Tongue (tissue), 2 donors: ENCODE data around the gene NEURL1B. TPM values are rescaled to one million over a fixed set of nuclear protein-coding genes. Genes with fewer than 3 reads are reported as not detected.
"Not testable (repeated sequence)": the region's sequence is repeated elsewhere in the genome, so short reads cannot be mapped to it uniquely, and the experiment has no call there.

Experiments used
- DNase-seq: peaks from one replicate; pipeline ENCODE4 v3.0.0-alpha.2; 2015
- total RNA-seq: library from RNA; depleted of rRNA; stranded (reverse); fragments of >200 nt; gene quantifications from one replicate; pipeline ENCODE4 v1.2.3, GENCODE V29; 2014

Gene NEURL1B
- 46.1 TPM for total RNA-seq

GRCh38 chr5:172640822-172641358 lies at the start of gene NEURL1B:
NEURL1B (plus strand) TSS chr5:172641263; CDS start chr5:172641407, 144 bp downstream.
- peak; percentile 93 for DNase-seq

- DNase-seq = no peak
Measured at GRCh38 chr5:172591636-172592035, 49.4 kb upstream of the NEURL1B start.

- DNase-seq = no peak
Measured at GRCh38 chr5:172592881-172593280, 48.2 kb upstream of the NEURL1B start.

GRCh38 chr5:172593306-172593705 lies 47.8 kb upstream of the NEURL1B start:
- no peak for DNase-seq

- no peak for DNase-seq
Measured at GRCh38 chr5:172593721-172594235, 47.3 kb upstream of the NEURL1B start.

- DNase-seq = no peak
Measured at GRCh38 chr5:172594431-172594830, 46.6 kb upstream of the NEURL1B start.

GRCh38 chr5:172594867-172595466 lies 46.1 kb upstream of the NEURL1B start:
- DNase-seq = no peak

GRCh38 chr5:172595596-172596455 lies 45.2 kb upstream of the NEURL1B start:
- DNase-seq = no peak

GRCh38 chr5:172596638-172597231 lies 44.3 kb upstream of the NEURL1B start:
- DNase-seq = no peak

- no peak for DNase-seq
Measured at GRCh38 chr5:172597755-172598155, 43.3 kb upstream of the NEURL1B start.

GRCh38 chr5:172598251-172599203 lies 42.5 kb upstream of the NEURL1B start:
- no peak for DNase-seq

- no peak for DNase-seq
Measured at GRCh38 chr5:172599204-172599567, 41.9 kb upstream of the NEURL1B start.

GRCh38 chr5:172600571-172600970 lies 40.5 kb upstream of the NEURL1B start:
- no peak for DNase-seq

GRCh38 chr5:172601576-172601975 lies 39.5 kb upstream of the NEURL1B start:
- not testable (repeated sequence) for DNase-seq

- peak; percentile 61 for DNase-seq
Measured at GRCh38 chr5:172602783-172603231, 38.3 kb upstream of the NEURL1B start.

GRCh38 chr5:172603251-172603806 lies 37.7 kb upstream of the NEURL1B start:
- peak; percentile 73 for DNase-seq

GRCh38 chr5:172605466-172605865 lies 35.6 kb upstream of the NEURL1B start:
- no peak for DNase-seq

GRCh38 chr5:172606156-172606785 lies 34.8 kb upstream of the NEURL1B start:
- DNase-seq = no peak

GRCh38 chr5:172607213-172607793 lies 33.8 kb upstream of the NEURL1B start:
- DNase-seq = no peak

GRCh38 chr5:172608773-172609172 lies 32.3 kb upstream of the NEURL1B start:
- no peak for DNase-seq
